ENCODE results near the gene IPPK. TPM values are rescaled to one million over a fixed set of nuclear protein-coding genes. Genes with fewer than 3 reads are reported as not detected.

IPPK gene
- total and polyA plus RNA-seq, 2 of the 4 experiments (the other 2 are of a cell fraction): 25.1 to 26.8 TPM

DNA sequence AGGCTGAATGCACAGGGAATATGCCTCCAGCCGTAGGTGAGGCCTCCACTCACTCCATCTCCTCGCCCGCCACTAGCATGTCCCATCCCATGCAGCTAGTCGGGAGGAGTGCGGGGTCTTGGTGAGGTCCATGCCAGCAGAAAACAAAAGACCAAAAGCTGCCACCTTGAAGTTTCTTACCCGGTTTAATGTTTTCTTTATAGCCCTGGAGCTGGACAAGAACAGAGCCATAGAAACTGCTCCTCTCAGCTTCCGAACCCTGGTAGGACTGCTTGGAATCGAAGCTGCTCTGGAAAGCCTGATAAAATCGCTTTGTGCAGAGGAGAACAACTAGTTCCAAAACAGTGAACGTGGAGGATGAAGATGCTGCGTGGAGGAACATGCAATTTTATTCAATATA lies 57.1 kb downstream of the IPPK start:
- dilution Hi-C loops (cut with HindIII; ENCODE audit: low sequenced_read_pairs, unreplicated experiment): no loop called here
- Histone ChIP-seq H3K36me3 (ENCODE audit: control insufficient read depth, insufficient read depth, low read length) (peaks cover 29% of the 10 kb centered on the region), H2AK9ac (replicated peaks; ENCODE audit: low read depth, low read length, poor library complexity) (no peak overlapping the region), H4K8ac (ENCODE audit: low read depth in 2 of 2, low read length in 2 of 2) (no peak overlapping the region), H2BK15ac (ENCODE audit: low read depth, low read length) (no peak overlapping the region), H2BK120ac (ENCODE audit: low read depth, low read length) (no peak overlapping the region), H4K5ac (ENCODE audit: low read depth, low read length) (no peak overlapping the region), H4K91ac (ENCODE audit: insufficient read depth, low read depth, low read length) (no peak overlapping the region), H2AFZ (replicated peaks; ENCODE audit: low read length, poor library complexity) (no peak overlapping the region), H2AK5ac (ENCODE audit: low read depth, low read length) (no peak overlapping the region), H3K23ac (ENCODE audit: low read depth, low read length) (no peak overlapping the region), H3K4me1 (ENCODE audit: control insufficient read depth, insufficient read depth, low read length) (peaks cover 10% of the 10 kb centered on the region), H2BK20ac (ENCODE audit: low read depth, low read length) (no peak overlapping the region; the same call in 1 of the 2 replicates), H3K9me3 (ENCODE audit: control insufficient read depth, insufficient read depth, low read length) (no peaks in the 10 kb centered on the region), H3K4me2 (ENCODE audit: low read depth, low read length) (no peak overlapping the region), H3K27ac (ENCODE audit: insufficient read depth, low read length) (no peak overlapping the region), H3K14ac (replicated peaks; ENCODE audit: low read depth, low read length) (no peak overlapping the region), H4K20me1 (ENCODE audit: insufficient read depth, low read length) (no peaks in the 10 kb centered on the region), H3K18ac (ENCODE audit: low read depth, low read length) (no peak overlapping the region), H3K27me3 (ENCODE audit: control insufficient read depth, insufficient read depth, low read length) (no peaks in the 10 kb centered on the region), H3K4ac (ENCODE audit: low read depth, low read length) (no peak overlapping the region), H3K9me1 (ENCODE audit: insufficient read depth, low read length) (peaks cover 27% of the 10 kb centered on the region), H3K79me1 (ENCODE audit: low read depth in 1 of 2, low read length in 2 of 2) (peaks cover 0 to 3% of the 10 kb centered on the region in 2 experiments; a peak in 1 of 4 replicates), H3K4me3 (ENCODE audit: insufficient read depth, low read depth, low read length) (no peak overlapping the region), H3K9ac (ENCODE audit: low read depth, low read length) (no peak overlapping the region), H2BK5ac (ENCODE audit: low read depth, low read length, poor library complexity, severe bottlenecking) (no peak overlapping the region), H3K56ac (ENCODE audit: extremely low read depth, insufficient read depth, low read length) (no peak overlapping the region)
- BruUV-seq (replicated peaks): no TSS peak
- TF ChIP-seq RFX5 (IDR thresholded peaks at IDR 0.05; ENCODE audit: low read depth, low read length) (no peak), BHLHE40 (IDR thresholded peaks at IDR 0.05; ENCODE audit: low read depth, low read length) (no peak), NFE2L2 (IDR thresholded peaks at IDR 0.05; ENCODE audit: low read depth, low read length) (no peak), MAFK (IDR thresholded peaks at IDR 0.05; ENCODE audit: low read depth, low read length) (no peak), RAD21 (IDR thresholded peaks at IDR 0.05; ENCODE audit: low read length) (no peak), CHD1 (IDR thresholded peaks at IDR 0.05; ENCODE audit: low read depth, low read length) (no peak), FOS (IDR thresholded peaks at IDR 0.05; ENCODE audit: low read depth, low read length) (no peak), CEBPB (IDR thresholded peaks at IDR 0.05; ENCODE audit: low read depth, low read length) (no peak), POLR2A (IDR thresholded peaks at IDR 0.05; ENCODE audit: low read depth, low read length) (no peak), MXI1 (IDR thresholded peaks at IDR 0.05; ENCODE audit: borderline replicate concordance, low read depth, low read length) (no peak), MAZ (IDR thresholded peaks at IDR 0.05; ENCODE audit: borderline replicate concordance, low read depth, low read length) (no peak), SMC3 (IDR thresholded peaks at IDR 0.05; ENCODE audit: low read depth, low read length) (no peak), RCOR1 (IDR thresholded peaks at IDR 0.05; ENCODE audit: insufficient replicate concordance, low read length) (no peak)
- TF ChIP-seq, protein P1, sequence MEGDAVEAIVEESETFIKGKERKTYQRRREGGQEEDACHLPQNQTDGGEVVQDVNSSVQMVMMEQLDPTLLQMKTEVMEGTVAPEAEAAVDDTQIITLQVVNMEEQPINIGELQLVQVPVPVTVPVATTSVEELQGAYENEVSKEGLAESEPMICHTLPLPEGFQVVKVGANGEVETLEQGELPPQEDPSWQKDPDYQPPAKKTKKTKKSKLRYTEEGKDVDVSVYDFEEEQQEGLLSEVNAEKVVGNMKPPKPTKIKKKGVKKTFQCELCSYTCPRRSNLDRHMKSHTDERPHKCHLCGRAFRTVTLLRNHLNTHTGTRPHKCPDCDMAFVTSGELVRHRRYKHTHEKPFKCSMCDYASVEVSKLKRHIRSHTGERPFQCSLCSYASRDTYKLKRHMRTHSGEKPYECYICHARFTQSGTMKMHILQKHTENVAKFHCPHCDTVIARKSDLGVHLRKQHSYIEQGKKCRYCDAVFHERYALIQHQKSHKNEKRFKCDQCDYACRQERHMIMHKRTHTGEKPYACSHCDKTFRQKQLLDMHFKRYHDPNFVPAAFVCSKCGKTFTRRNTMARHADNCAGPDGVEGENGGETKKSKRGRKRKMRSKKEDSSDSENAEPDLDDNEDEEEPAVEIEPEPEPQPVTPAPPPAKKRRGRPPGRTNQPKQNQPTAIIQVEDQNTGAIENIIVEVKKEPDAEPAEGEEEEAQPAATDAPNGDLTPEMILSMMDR (conservative IDR thresholded peaks at IDR 0.05; ENCODE audit: low read depth, low read length): no peak
- TF ChIP-seq, protein P2, sequence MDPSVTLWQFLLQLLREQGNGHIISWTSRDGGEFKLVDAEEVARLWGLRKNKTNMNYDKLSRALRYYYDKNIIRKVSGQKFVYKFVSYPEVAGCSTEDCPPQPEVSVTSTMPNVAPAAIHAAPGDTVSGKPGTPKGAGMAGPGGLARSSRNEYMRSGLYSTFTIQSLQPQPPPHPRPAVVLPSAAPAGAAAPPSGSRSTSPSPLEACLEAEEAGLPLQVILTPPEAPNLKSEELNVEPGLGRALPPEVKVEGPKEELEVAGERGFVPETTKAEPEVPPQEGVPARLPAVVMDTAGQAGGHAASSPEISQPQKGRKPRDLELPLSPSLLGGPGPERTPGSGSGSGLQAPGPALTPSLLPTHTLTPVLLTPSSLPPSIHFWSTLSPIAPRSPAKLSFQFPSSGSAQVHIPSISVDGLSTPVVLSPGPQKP (IDR thresholded peaks at IDR 0.05; ENCODE audit: borderline replicate concordance, low read depth, low read length): no peak
- TF ChIP-seq, protein P3, sequence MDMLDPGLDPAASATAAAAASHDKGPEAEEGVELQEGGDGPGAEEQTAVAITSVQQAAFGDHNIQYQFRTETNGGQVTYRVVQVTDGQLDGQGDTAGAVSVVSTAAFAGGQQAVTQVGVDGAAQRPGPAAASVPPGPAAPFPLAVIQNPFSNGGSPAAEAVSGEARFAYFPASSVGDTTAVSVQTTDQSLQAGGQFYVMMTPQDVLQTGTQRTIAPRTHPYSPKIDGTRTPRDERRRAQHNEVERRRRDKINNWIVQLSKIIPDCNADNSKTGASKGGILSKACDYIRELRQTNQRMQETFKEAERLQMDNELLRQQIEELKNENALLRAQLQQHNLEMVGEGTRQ (IDR thresholded peaks at IDR 0.05; ENCODE audit: low read depth, low read length): no peak
- WGBS, 2 experiments (ENCODE audit: extremely low coverage in 2 of 2, insufficient read length in 1 of 2): 92% methylated on average over 6 of the region's 11 CpGs; no CpG with 5 or more reads in 1 of the 2 experiments
- POLR2A ChIA-PET (ENCODE audit: unreplicated experiment): no interaction called here
- no peak for DNase-seq
- CTCF ChIA-PET: interaction anchor here (1.0 kb wide), 1 partner anchor 11 kb away, joined by 3 read pairs; no protein-coding TSS in a partner anchor
- in situ Hi-C loops (cut with MboI; ENCODE audit: low sequenced_read_pairs): no loop called here
- intact Hi-C loops (cut with micrococcal nuclease): no loop called here
- no peak for ATAC-seq (ENCODE audit: low read depth)
